Measurements from ENCODE around the gene CD63.

GRCh38 chr12:55742719-55743405 is 14.1 kb upstream of the CD63 start, which contains the start of gene GDF11:
- TF ChIP-seq CTCF (IDR thresholded peaks at IDR 0.05; ENCODE audit: poor library complexity) (no peak), EZH2 (IDR thresholded peaks at IDR 0.05; ENCODE audit: borderline replicate concordance) (no peak), EZH2phosphoT487 (IDR thresholded peaks at IDR 0.05; ENCODE audit: low read depth, severe bottlenecking, unreplicated experiment) (no peak)

All from hepatocyte (in vitro differentiated cells).